Measurements from ENCODE around the gene SPATA12. TPM values are rescaled to one million over a fixed set of nuclear protein-coding genes. Genes with fewer than 3 reads are reported as not detected.

Gene SPATA12
- total RNA-seq, 1 experiment from 2014 or later, result 0.22 TPM

DNA sequence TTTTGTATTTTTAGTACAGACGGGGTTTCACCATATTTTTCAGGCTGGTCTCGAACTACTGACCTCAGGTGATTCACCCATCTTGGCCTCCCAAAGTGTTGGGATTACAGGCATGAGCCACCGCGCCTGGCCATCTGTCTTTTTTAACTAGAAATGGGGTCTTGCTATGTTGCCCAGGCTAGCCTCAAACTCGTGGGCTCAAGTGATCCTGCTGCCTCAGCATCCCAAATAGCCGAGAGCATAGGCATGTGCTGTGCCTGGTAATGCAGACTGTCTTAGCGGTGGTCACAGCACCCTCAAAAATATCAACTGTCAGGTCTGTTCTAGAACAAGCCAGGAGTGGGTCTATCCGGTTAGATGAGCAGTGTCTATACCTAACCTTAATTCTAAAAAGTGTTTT is 48.2 kb downstream of the SPATA12 start:
- peaks cover 15 to 38% (median 35%) of the 10 kb centered on the region in 3 experiments; a peak in 6 of 7 replicates for H3K36me3 Mint-ChIP-seq (ENCODE audit: insufficient read depth in 1 of 3, low read depth in 3 of 3)
- H3K4me1 Mint-ChIP-seq, result peaks cover 34 to 40% of the 10 kb centered on the region in 2 experiments

More for the DNA sequence above, 48.2 kb downstream of the SPATA12 start:
- no peak overlapping the region for H4K5ac ChIP-seq (ENCODE audit: insufficient read length, low read depth, low read length)
- H2BK120ac ChIP-seq (ENCODE audit: low read depth, low read length, poor library complexity, severe bottlenecking), result no peak overlapping the region
- no peaks in the 10 kb centered on the region for H3K23me2 ChIP-seq (ENCODE audit: insufficient read length, low read depth, low read length, poor library complexity, severe bottlenecking)
- H3K27me3 Mint-ChIP-seq (ENCODE audit: low read depth), result no peaks in the 10 kb centered on the region; the same call in 1 of the 2 replicates
- no peak overlapping the region for H3T11ph ChIP-seq (ENCODE audit: low read length)
- no peaks in the 10 kb centered on the region for H3K79me1 ChIP-seq (ENCODE audit: insufficient read depth, low read depth, low read length, poor library complexity, severe bottlenecking)
- no peak overlapping the region for H2BK5ac ChIP-seq (ENCODE audit: insufficient read length, low read length)
- WGBS (ENCODE audit: extremely low coverage, insufficient read length, low lambda C conversion rate), result no CpG with 5 or more reads among the region's 8 CpGs
- no peaks in the 10 kb centered on the region; a peak in 1 of 5 replicates for H3K9me3 Mint-ChIP-seq
- TF ChIP-seq, protein P1, sequence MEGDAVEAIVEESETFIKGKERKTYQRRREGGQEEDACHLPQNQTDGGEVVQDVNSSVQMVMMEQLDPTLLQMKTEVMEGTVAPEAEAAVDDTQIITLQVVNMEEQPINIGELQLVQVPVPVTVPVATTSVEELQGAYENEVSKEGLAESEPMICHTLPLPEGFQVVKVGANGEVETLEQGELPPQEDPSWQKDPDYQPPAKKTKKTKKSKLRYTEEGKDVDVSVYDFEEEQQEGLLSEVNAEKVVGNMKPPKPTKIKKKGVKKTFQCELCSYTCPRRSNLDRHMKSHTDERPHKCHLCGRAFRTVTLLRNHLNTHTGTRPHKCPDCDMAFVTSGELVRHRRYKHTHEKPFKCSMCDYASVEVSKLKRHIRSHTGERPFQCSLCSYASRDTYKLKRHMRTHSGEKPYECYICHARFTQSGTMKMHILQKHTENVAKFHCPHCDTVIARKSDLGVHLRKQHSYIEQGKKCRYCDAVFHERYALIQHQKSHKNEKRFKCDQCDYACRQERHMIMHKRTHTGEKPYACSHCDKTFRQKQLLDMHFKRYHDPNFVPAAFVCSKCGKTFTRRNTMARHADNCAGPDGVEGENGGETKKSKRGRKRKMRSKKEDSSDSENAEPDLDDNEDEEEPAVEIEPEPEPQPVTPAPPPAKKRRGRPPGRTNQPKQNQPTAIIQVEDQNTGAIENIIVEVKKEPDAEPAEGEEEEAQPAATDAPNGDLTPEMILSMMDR (conservative IDR thresholded peaks at IDR 0.05), result no peak
- no peak overlapping the region for H3K9ac ChIP-seq (ENCODE audit: extremely low read depth, insufficient read length, low read length)
- no peak overlapping the region for H4K91ac ChIP-seq (ENCODE audit: insufficient read length, low read depth, low read length)
- peaks cover 5% of the 10 kb centered on the region for H3K4me1 ChIP-seq (ENCODE audit: insufficient read depth, low read length)
- H3K18ac ChIP-seq (ENCODE audit: insufficient read length, low read depth, low read length), result no peak overlapping the region
- no peak overlapping the region for H3K56ac ChIP-seq (ENCODE audit: insufficient read length, low read depth, low read length)
- no peak overlapping the region for H2AK5ac ChIP-seq (ENCODE audit: insufficient read length, low read length)
- no peak overlapping the region for H4K8ac ChIP-seq (replicated peaks; ENCODE audit: insufficient read length, low read depth, low read length)
- H3K79me2 ChIP-seq (ENCODE audit: insufficient read depth, low read length), result no peaks in the 10 kb centered on the region
- no peaks in the 10 kb centered on the region for H3K27me3 ChIP-seq (ENCODE audit: insufficient read depth, low read length)
- H3K23ac ChIP-seq (ENCODE audit: insufficient read length, low read depth, low read length), result no peak overlapping the region
- H3K27ac ChIP-seq (ENCODE audit: insufficient read length, low read depth, low read length), result no peak overlapping the region
- H3K9me3 ChIP-seq (ENCODE audit: control insufficient read depth, low read depth, low read length), result no peaks in the 10 kb centered on the region
- no peak overlapping the region for H3K4me3 Mint-ChIP-seq
- H4K20me1 ChIP-seq (ENCODE audit: control insufficient read depth, insufficient read depth, insufficient read length), result no peaks in the 10 kb centered on the region
- H2AFZ ChIP-seq (ENCODE audit: low read length), result no peak overlapping the region
- no peak overlapping the region for H2BK15ac ChIP-seq (ENCODE audit: low read depth, low read length)
- no peak overlapping the region for H2BK12ac ChIP-seq (ENCODE audit: insufficient read length, low read depth, low read length)
- no peak overlapping the region for H3K27ac Mint-ChIP-seq
- no peak overlapping the region for H3K4ac ChIP-seq (ENCODE audit: low read depth, low read length)
- H2BK20ac ChIP-seq (ENCODE audit: low read depth, low read length, poor library complexity, severe bottlenecking), result no peak overlapping the region
- H3K14ac ChIP-seq (ENCODE audit: insufficient read depth, low read length), result no peak overlapping the region
- no peak for DNase-seq
- no peak overlapping the region for H3K4me2 ChIP-seq (ENCODE audit: insufficient read depth, insufficient read length, low read length)
